Activated CD4-positive, alpha-beta T cell treated with anti-CD3 and anti-CD28 coated beads for 48 hours (primary cell): ENCODE data around the gene MCCC1.
"Not testable (repeated sequence)": the region's sequence is repeated elsewhere in the genome, so short reads cannot be mapped to it uniquely, and the experiment has no call there.

Experiments
- DNase-seq: peaks from one replicate; pipeline ENCODE4 v3.0.0-alpha.2; 2020

Gene MCCC1

DNA sequence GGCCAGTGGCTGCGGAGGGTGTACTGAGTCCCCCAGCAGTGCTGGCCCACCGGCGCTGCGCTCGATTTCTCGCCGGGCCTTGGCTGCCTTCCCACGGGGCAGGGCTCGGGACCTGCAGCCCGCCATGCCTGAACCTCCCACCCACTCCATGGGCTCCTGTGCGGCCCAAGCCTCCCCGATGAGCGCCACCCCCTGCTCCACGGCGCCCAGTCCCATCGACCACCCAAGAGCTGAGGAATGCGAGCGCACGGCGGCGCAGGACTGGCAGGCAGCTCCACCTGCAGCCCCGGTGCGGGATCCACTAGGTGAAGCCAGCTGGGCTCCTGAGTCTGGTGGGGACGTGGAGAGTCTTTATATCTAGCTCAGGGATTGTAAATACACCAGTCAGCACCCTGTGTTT lies 1.7 kb upstream of the MCCC1 start:
- DNase-seq: not testable (repeated sequence)

DNA sequence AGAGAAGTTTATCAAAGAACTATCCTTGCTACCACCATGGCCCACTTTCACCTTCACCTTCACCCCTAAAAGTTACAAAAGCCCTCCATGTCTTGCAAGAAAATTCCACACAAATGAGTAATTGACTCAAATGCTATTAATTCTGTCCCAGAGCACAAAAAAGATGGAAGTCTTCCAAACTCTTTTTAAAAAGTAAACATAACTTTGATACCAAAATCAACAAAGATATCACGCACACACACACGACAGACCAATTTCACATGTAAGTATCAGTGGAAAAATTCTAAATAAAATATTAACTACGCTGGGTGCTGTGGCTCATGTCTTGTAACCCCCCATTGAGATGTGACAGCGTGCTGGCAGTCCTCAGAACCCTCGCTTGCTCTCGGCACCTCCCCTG lies 1.1 kb upstream of the MCCC1 start:
- DNase-seq: no peak

DNA sequence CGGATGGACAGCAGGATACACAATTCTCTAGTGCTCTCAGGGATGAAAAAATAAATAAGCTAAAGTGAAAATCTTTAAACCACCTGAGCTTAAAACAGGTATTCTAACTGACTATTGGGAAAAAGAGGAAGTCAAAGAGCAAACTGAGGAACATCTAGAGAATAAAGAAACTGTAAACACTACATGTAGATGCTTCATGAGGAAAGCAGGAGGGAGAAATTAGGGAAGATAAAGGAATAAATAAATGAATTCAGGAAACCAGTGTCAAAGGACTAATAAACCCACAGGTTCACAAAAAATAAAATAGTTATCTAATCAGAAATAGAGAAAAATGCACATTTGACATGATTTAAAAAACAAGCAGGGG lies 525 bp upstream of the MCCC1 start:
- DNase-seq: no peak

DNA sequence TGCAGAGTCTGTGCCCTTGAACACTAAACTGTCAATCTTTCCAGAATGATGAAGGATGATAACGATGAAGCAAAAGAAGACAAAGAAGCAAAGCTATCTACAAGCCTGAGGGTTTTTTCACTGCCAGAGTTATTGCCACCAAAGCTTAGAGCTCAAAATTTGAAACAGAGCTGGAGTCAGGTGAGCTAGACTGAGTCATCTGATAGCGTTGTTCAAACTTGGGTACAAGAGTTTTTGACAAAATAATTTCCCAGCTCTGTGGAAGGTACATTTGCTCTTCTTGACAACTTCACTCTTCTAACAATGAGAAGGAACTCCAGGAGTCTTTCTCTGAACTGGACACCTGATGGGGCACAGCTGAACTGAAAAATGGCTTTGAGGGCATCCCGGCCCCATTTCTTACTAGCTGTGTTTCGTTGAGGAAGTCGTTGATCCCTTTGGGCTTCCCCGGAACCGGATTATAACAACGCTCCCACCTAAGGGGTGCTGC lies 715 bp downstream of the MCCC1 start:
- DNase-seq: peak; percentile 41

DNA sequence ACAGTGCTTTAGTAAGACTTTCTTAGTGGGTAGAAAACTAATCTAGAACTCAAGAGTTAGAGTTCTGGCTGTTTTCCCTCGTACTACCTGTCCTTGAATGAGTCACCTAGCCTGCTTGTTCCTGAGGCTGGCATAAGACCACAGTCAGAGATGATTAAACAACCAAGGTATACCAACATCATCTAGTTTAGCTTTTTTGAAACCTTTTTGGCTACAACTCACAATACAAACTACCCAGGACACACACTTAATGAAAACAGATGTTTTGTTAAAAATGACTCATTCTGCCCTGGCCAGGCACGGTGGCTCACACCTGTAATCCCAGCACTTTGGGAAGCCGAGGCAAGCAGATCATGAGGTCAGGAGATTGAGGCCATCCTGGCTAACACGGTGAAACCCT lies 4.6 kb downstream of the MCCC1 start:
- DNase-seq: no peak

DNA sequence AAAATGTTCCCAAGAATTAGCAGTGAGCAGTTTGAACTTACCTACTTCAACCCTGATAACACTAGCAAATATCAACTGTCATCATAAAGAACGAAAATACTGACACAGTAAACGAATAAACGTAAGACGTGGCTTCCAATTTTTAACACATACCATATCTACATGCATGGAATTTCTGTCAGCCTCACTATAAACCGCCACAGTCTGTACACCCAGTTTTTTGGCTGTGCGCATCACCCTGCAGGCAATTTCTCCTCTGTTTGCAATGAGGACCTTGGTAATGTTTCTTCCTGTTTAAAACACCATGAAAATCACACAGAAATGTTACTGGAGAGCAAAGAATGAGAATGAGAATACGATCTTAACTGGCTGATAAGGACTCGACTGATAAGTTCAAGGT lies 7.0 kb downstream of the MCCC1 start:
- no peak for DNase-seq

DNA sequence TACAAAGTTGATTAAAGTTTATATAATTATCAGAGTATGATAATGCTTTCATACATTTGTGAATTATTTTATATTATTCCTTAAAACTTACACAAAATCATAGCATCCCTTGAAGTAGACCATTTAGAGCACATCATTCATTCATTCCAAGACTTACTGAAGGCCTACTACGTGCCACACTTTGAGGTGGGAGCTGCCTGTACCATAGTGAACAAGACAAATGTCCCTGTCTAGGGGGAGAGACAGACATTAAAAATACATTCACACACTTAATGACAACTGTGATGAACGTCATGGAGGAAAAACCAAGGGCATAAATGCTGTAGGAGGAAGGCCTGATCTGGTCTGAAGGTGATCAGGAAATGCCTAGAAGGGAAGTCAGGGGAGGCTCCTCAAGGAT lies 12.1 kb downstream of the MCCC1 start:
- no peak for DNase-seq

DNA sequence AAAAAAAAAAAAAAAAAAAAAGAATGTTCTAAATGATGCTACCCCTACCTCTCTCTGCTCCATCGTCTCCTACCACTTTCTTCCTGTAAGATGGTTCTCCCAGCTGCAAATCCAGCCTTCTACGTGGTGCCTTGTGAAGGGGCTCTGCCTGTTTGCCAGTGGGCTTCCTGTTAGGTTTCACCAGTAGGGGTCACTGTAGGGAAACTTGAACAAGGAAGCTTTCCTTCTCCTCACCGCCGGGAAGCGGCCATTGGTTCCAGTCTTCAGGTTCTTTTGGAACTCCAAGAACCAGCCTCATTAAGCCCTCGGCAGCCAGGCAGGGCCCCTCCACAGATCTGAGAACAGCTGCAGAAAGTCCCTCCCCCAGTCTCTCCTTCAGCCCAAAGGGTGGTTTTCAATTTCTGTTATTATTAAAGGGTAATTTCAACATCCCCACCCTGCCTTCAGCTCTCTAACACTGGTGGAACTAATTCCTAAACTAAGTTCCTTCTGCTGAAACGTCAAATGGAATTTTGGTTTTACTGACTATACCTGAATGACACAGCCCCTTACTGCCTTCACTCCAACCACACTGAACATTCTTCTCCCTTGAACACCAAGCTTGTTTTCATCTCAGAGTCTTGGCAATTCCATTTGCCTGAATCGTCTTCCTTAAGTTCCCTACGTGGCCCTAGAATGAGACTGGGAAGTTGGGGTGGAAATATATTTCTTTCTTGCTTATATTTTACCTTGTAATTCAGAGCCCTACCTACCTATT lies 13.5 kb downstream of the MCCC1 start:
- peak; percentile 20 for DNase-seq

DNA sequence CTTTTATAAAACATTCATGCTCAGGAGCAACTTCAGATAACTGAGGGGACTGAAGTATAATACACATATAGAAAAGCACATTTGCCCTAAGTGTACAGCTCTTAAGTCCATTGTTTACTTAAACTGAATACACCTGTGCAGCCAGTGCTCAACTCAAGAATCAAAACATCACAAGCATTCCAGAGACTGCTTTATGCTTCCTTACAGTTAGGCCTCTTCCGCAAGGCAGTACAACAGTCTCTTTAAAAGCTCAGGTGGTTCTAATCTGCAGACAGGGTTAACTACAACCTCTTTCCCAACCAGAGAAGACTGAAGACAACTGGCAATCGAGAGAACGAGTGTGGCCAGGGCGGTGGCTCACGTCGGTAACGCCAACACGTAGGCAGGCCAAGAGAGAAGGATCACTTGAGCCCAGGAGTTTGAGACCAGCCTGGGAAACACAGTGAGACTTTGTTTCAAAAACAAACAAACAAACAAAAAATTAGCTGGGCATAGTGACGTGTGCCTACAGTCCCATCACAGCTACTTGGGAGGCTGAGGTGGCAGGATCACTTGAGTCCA lies 16.9 kb downstream of the MCCC1 start:
- no peak for DNase-seq

DNA sequence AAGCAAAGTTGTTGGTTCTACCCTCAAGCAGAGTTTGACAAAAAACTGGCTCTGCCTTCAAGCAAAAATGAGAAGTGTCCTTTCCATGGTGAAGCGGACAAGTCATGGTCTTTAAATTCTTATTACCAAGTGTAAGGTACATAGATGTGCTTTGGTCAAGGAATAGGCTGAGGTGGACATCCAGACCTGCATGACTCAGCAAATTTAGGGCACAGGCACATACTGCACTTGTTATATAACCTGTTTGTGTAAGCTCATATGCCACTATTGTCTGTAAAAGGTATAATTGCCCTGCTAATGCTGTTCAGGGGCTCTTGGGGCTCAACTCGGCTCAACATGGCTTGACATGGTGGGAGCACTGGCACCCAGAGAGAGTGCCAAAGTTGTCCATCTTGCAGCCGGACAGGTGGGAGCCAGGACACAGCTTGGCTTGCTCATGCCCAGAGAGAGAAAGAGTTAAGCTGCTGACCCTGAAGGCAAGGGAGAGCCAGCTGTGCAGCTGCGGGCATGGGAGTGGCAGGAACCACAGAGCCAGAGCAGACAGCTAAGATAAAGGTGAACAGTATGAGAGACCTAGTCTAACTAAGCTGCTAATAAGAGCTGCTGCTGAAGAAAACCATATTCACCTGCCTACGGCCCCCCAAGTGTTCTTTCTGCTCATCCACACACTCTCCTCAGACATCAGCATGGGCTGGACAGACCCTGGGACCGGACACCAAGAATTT lies 17.7 kb downstream of the MCCC1 start:
- no peak for DNase-seq

DNA sequence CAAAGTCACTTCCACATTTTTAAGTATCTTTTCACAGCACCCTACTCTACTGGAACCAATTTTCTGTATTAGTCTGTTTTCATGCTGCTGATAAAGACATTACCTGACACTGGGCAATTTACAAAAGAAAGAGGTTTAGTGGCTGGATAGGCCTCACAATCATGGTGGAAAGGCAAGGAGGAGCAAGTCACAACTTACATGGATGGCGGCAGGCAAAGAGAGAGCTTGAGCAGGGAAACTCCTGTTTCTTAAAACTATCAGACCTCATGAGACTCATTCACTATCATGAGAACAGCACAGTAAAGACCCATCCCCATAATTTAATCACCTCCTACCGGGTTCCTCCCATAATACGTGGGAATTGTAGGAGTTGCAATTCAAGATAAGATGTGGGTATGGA lies 18.7 kb downstream of the MCCC1 start:
- no peak for DNase-seq

DNA sequence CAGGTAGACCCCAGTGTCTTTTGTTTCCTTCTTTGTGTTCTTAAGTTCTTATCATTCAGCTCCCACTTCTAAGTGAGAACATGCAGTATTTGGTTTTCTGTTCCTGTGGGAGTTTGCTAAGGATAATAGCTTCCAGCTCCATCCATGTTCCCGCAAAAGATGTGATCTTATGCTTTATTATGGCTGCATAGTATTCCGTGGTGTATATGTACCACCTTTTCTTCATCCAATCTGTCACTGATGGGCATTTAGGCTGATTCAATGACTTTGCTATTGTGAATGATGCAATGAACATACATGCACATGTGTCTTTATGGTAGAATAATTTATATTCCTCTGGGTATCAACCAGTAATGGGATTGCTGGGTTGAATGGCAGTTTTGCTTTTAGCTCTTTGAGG lies 24.4 kb downstream of the MCCC1 start:
- DNase-seq: no peak

DNA sequence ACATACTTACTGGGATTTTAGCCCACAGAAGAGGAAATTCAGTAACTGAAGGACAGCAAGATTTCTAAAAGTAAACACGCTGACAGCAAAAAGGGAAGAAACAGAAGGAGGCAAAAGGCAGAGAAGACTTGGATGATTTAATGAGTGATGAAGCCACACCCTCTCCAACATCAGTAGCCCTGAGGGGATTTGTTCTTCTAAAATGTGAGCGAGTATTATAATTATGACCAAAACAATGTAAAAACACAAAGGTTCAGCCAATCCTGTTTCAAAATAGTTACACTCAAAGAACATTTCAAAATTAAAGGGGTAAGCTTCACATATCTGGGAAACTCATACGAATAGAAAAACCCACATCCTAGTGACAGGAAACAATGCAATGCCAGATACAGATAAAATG lies 25.0 kb downstream of the MCCC1 start:
- no peak for DNase-seq

DNA sequence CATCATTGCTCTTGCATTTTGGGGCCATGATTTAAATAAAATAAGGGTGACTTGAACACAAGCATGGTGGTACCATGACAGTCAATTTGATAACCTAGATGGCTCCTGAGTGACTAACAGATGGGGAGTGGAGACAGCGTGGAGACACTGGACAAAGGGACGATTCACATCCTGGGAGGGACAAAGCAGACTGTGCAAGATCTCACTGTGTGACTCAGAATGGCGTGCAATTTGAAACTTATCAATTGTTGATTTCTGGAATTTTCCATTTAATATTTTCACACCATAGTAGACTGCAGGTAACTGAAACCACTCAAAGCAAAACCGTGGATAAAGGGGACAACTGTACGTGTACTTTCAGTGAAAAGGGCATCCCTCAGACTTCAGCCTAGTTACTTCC lies 25.5 kb downstream of the MCCC1 start:
- DNase-seq: peak; percentile 6

DNA sequence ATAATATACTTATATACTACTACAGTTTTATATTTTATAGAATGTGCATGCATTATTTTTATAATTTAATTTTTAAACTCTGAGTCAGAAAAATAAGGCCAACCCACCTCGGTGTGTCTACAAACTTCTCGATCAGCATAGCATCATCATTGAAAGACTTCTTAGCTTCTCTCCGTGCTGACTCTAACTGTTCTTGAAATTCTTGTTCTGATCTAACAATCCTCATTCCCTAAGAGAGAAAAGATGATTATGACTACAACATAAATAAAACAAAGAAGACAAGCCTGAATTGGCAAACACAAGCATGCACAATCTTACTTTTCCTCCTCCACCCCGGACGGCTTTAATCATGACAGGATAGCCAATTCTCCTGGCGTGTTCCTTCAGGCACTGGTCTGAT lies 28.4 kb downstream of the MCCC1 start:
- no peak for DNase-seq

DNA sequence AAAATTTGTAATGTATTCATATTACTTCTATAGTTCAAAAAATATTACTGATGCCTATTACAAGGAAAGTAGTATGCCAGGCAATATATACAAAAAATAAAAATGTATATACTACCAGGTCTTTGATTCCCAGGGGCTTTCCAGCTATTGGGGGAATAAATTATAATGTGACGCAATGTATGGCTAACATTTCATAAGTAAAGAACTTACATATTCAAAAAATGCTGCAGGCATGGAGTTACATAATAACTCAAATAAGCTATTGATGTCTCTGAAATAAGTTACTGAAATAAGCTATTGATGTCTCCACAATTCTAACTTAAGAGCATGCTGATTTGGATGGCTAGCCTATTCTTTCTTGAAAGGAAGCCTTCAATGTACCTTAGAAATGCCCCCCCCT lies 30.2 kb downstream of the MCCC1 start:
- no peak for DNase-seq

DNA sequence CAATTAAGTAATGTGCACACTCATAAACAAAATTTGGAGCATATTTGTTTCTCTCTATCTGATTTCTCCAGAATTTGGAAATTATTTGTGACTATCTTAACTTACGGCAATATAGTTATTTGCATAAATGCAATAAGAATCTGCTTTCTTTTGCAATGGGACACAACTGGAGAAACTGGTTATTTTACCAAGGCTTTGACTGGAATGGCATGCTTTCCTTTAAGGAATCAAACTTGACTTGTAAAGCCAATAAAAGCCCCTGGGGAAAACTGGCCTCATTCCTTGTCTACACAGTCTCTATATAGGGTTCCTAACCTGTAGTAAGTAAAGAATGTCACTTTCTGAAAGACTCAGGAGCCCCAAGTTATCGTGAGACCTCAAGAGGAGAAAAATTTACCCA lies 32.4 kb downstream of the MCCC1 start:
- not testable (repeated sequence) for DNase-seq

DNA sequence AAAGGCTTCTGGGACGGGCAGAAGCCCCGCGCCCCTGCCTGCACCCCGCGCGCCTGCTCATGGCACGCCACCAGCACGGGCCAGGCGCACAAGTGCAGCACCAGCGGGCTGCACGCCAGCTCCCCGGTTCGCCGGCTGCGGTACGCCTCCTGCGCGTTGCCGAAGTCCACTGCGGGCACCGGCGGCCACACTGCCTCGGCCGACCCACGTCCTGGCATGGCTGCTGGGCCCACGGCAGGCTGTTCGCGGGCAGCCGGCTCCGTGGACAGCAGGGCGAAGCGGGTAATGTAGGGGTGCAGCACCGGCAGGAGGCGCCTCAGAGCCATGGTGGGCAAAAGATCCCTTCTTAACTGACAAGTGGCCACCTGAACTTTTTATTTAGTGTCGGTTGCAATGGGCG lies 34.8 kb downstream of the MCCC1 start:
- no peak for DNase-seq

DNA sequence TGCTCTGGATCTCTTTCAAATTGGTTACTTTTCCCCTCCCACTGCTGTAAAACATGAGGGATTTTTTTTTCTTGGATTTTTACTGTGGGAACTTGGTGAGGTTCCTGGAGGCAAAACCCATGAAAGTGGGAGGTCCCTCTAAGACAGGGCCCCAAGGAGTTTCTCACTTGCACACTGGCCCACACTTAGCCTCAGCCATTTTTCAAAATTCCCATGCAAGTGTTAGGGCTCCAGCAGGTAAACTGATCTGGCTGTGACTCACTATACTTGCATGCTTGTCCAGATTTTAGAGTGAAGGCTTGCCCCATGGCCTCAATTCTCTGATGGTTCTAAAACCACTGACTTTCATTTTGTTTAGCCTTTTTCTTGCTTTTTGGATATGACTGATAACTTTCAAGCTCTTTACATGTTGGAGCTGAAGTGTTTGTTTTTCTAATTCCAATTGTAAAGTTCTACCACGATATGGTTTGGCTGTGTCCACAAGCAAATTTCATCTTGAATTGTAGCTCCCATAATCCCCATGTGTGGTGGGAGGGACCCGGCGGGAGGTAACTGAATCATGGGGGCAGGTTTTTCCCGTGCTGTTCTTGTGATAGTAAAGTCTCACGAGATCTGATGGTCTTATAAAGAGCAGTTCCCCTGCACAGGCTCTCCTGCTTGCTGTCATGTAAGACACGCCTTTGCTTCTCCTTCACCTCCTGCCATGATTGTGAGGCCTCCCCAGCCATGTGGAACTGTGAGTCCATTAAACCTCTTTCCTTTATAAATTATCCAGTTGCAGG lies 37.7 kb downstream of the MCCC1 start:
- no peak for DNase-seq

DNA sequence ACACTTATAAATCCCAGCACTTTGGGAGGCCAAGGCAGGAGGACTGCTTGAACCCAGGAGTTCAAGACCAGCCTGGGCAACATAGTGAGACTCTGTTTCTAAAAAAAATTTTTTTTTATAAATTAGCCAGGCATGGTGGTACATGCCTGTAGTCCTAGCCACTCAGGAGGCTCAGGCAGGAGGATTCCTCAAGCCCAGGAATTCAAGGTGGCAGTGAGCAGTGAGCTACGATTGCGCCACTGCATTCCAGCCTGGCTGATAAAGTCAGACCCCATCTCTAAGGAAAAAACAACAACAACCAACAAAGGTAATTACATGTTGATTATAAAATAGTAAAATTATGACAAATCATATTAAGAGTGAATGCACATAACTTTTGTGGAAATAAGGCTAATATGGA lies 40.9 kb downstream of the MCCC1 start:
- no peak for DNase-seq

DNA sequence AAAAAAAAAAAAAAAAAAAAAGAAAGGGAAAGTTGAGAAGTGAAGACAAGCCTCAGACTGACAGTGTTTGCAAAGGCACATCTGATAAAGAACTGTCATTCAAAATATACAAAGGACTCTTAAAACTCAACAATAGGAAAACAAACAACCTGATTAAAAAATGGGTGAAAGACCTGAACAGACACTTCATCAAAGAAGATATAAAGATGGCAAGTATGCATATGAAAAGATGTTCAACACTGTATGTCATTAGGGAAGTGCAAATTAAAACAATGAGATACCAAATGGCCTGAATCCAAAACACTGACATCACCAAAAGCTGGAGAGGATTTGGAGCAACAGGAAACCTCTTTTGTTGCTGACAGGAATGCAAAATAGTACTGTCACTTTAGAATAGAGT lies 48.6 kb downstream of the MCCC1 start:
- no peak for DNase-seq

DNA sequence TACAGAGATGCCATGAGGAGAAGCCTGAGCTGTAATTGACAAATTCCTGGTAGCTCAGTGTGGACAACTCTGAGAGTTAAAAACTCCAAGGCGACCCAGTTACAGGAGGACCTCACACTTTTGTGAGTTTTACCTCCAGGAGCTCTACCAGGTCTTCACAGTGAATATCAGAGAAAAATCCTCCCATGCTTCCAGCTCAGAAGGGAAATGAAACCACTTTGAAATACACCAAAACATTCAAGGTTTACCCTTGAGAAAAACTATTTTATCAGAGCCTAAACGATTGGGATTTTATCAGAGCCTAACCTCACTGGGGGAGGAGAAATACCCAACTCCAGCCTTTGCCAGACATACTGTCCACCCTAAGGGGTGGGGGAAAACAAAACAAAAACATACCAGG lies 52.4 kb downstream of the MCCC1 start:
- DNase-seq: no peak

DNA sequence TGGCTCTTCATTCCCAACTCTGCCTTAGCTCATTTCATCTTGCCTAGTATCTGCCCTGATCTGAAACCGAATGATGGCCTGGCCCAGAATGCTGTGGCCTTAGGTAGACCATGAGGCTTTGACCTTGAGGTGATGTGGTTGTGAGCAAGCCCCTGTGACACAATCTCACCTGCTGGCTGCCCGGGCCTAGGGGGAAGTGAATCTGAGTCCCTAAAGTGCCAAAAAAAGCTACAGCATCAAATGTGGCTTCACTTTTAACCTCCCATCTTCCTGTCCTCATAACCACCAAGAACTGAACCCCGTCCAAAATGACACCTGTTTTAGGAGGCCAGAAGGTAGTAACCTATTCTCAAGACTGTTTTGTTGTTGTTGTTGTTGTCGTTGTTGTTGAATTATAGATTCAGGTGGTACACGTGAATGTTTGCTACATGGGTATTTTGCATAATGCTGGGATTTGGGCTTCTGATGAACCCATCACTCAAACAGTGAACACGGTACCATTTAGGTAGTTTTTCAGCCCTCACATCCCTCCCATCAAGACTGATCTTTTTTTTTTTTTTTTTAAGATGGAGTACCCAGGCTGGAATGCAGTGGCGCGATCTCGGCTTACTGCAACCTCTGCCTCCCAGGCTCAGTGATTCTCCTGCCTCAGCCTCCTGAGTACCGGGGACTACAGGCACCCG lies 54.6 kb downstream of the MCCC1 start:
- no peak for DNase-seq
